Caco-2 (cell line): ENCODE data around the gene CDHR2. TPM values are rescaled to one million over a fixed set of nuclear protein-coding genes. Genes with fewer than 3 reads are reported as not detected.

ENCODE experiments used
- BruUV-seq: library from RNA; stranded (reverse); fragments of 400-500 nt; replicated peaks from 2 replicates; lab custom pipeline; 2021; lab: Mats Ljungman, UMichigan
- CTCF ChIA-PET: fragments of 300-600 bp; sonication (Branson Sonifier 250); formaldehyde crosslinking; loops from one replicate; lab custom pipeline; 2022; ENCODE audit warnings: antibody characterized with exemption; lab: Charles Lee
- POLR2A ChIA-PET: fragments of 300-600 bp; sonication (Branson Sonifier 250); formaldehyde crosslinking; loops from one replicate; lab custom pipeline; 2022; ENCODE audit warnings: antibody characterized with exemption; lab: Charles Lee
- DNase-seq, 2 experiments: peaks; one replicate each; pipeline versions ENCODE4 v3.0.0 to v3.0.0-alpha.2; 2020 to 2022
- H3K27me3 ChIP-seq: replicated peaks from 2 replicates; pipeline ENCODE4 v1.6.0; 2011; ENCODE audit warnings: low read length; ENCODE audit not compliant: control insufficient read depth, insufficient read depth
- H3K36me3 ChIP-seq: 2 replicates; pipeline ENCODE4 v1.5.1; 2011; ENCODE audit warnings: low read length; ENCODE audit not compliant: control insufficient read depth, insufficient read depth
- H3K4me1 ChIP-seq: fragments of 250-450 bp; sonication (Bioruptor Pico); 2 replicates; pipeline ENCODE4 v1.5.1; 2020; ENCODE audit warnings: mild to moderate bottlenecking
- H3K4me3 ChIP-seq: 2 replicates; pipeline ENCODE4 v1.5.1; 2011; ENCODE audit warnings: low read depth, mild to moderate bottlenecking, control low read depth, low read length
- H3K9me3 ChIP-seq: fragments of 250-450 bp; sonication (Bioruptor Pico); 2 replicates; pipeline ENCODE4 v1.5.1; 2020; ENCODE audit warnings: mild to moderate bottlenecking, moderate library complexity
- H3K27ac Mint-ChIP-seq: one replicate; pipeline ENCODE4 v1.8.0; 2022; ENCODE audit warnings: mixed read lengths; ENCODE audit not compliant: unreplicated experiment
- H3K27me3 Mint-ChIP-seq: one replicate; pipeline ENCODE4 v1.8.0; 2022; ENCODE audit warnings: mixed read lengths; ENCODE audit not compliant: insufficient read depth, unreplicated experiment
- H3K36me3 Mint-ChIP-seq: one replicate; pipeline ENCODE4 v1.8.0; 2022; ENCODE audit warnings: mild to moderate bottlenecking, mixed read lengths; ENCODE audit not compliant: insufficient read depth, unreplicated experiment
- H3K4me1 Mint-ChIP-seq: one replicate; pipeline ENCODE4 v1.8.0; 2022; ENCODE audit warnings: low read depth, mixed read lengths; ENCODE audit not compliant: unreplicated experiment
- H3K4me3 Mint-ChIP-seq: one replicate; pipeline ENCODE4 v1.8.0; 2022; ENCODE audit warnings: mild to moderate bottlenecking, moderate library complexity, mixed read lengths; ENCODE audit not compliant: unreplicated experiment
- H3K9me3 Mint-ChIP-seq: one replicate; pipeline ENCODE4 v1.8.0; 2022; ENCODE audit warnings: mixed read lengths; ENCODE audit not compliant: unreplicated experiment
- CTCF ChIP-seq, 2 experiments: fragments of 200-600 bp in 1 of 2; IDR thresholded peaks; 1 replicate in 1 of 2; 2 replicates in 1 of 2; pipeline versions ENCODE4 v1.5.1 to v1.8.0; 2011 to 2022; ENCODE audit warnings: antibody characterized with exemption in 1 of 2, control low read depth in 1 of 2, inconsistent platforms in 1 of 2, low read depth in 1 of 2, low read length in 1 of 2, mild to moderate bottlenecking in 1 of 2, moderate library complexity in 1 of 2; ENCODE audit not compliant: insufficient read depth in 1 of 2, severe bottlenecking in 1 of 2, unreplicated experiment in 1 of 2
- intact Hi-C: fragments of 100-400 bp; cut with micrococcal nuclease; formaldehyde crosslinking; loops from one replicate; pipeline ENCODE4 v1.10.0; 2022; ENCODE audit not compliant: unreplicated experiment
- total RNA-seq: library from RNA; stranded (reverse); gene quantifications from 2 replicates; pipeline ENCODE4 v1.2.3, GENCODE V29; 2022

Gene CDHR2
- total RNA-seq, 1 experiment from 2014 or later: 0.59 TPM

- no peak for DNase-seq
- no peak overlapping the region for H3K27ac Mint-ChIP-seq
- no peaks in the 10 kb centered on the region for H3K9me3 Mint-ChIP-seq
- H3K4me1 Mint-ChIP-seq: peaks cover 36% of the 10 kb centered on the region
- no peak for TF ChIP-seq CTCF (IDR thresholded peaks at IDR 0.05; ENCODE audit: insufficient read depth in 1 of 2, low read depth in 1 of 2, low read length in 1 of 2, severe bottlenecking in 1 of 2, unreplicated experiment in 1 of 2)
- Histone ChIP-seq H3K9me3 (no peaks in the 10 kb centered on the region), H3K36me3 (no peaks in the 10 kb centered on the region), H3K27me3 (no peaks in the 10 kb centered on the region), H3K4me3 (no peak overlapping the region), H3K4me1 (peaks cover 30% of the 10 kb centered on the region)
- peaks cover 39% of the 10 kb centered on the region for H3K36me3 Mint-ChIP-seq
- H3K4me3 Mint-ChIP-seq: peak overlapping the region; percentile 33
- ChIA-PET CTCF (interaction anchor here (1.0 kb wide), 1 partner anchor 93 kb away, joined by 3 read pairs; the partner anchor contains the start of gene FAF2), POLR2A (no interaction called here)
- no TSS peak for BruUV-seq
- intact Hi-C loops: no loop called here
- H3K27me3 Mint-ChIP-seq: no peaks in the 10 kb centered on the region
Observed at GRCh38 chr5:176540956-176541337, 8.2 kb upstream of the CDHR2 start.

- Histone ChIP-seq H3K27me3 (no peaks in the 10 kb centered on the region), H3K4me1 (peaks cover 33% of the 10 kb centered on the region), H3K4me3 (no peak overlapping the region), H3K36me3 (no peaks in the 10 kb centered on the region), H3K9me3 (no peaks in the 10 kb centered on the region)
- TF ChIP-seq CTCF (IDR thresholded peaks at IDR 0.05; ENCODE audit: insufficient read depth in 1 of 2, low read depth in 1 of 2, low read length in 1 of 2, severe bottlenecking in 1 of 2, unreplicated experiment in 1 of 2): no peak
- H3K27me3 Mint-ChIP-seq: no peaks in the 10 kb centered on the region
- DNase-seq: peak; percentile 67 to 77
- peaks cover 33% of the 10 kb centered on the region for H3K36me3 Mint-ChIP-seq
- H3K4me3 Mint-ChIP-seq: peak overlapping the region; percentile 81
- peaks cover 36% of the 10 kb centered on the region for H3K4me1 Mint-ChIP-seq
- intact Hi-C loops: no loop called here
- ChIA-PET CTCF (no interaction called here), POLR2A (no interaction called here)
- no peaks in the 10 kb centered on the region for H3K9me3 Mint-ChIP-seq
- BruUV-seq: no TSS peak
- peak overlapping the region; percentile 74 for H3K27ac Mint-ChIP-seq
Observed at GRCh38 chr5:176541338-176542134, 7.6 kb upstream of the CDHR2 start.

- Mint-ChIP-seq H3K27me3 (no peaks in the 10 kb centered on the region), H3K27ac (peak overlapping the region; percentile 74), H3K4me3 (peak overlapping the region; percentile 81), H3K4me1 (peaks cover 36% of the 10 kb centered on the region), H3K36me3 (peaks cover 27% of the 10 kb centered on the region), H3K9me3 (no peaks in the 10 kb centered on the region)
- ChIA-PET CTCF (interaction anchor here (1.5 kb wide), 1 partner anchor 105 kb away, joined by 8 read pairs; the partner anchor contains the start of gene TSPAN17), POLR2A (interaction anchor here (0.9 to 1.4 kb wide), 2 partner anchors 52 to 94 kb away, joined by 4 to 6 read pairs; partner anchors contain the start of gene FAF2)
- Histone ChIP-seq H3K36me3 (no peaks in the 10 kb centered on the region), H3K27me3 (no peaks in the 10 kb centered on the region), H3K4me1 (peaks cover 33% of the 10 kb centered on the region), H3K4me3 (peak overlapping the region; percentile 71), H3K9me3 (no peaks in the 10 kb centered on the region)
- DNase-seq: no peak
- intact Hi-C loops: no loop called here
- TSS peak; percentile 7 for BruUV-seq
- TF ChIP-seq CTCF (IDR thresholded peaks at IDR 0.05; ENCODE audit: insufficient read depth in 1 of 2, low read depth in 1 of 2, low read length in 1 of 2, severe bottlenecking in 1 of 2, unreplicated experiment in 1 of 2): no peak
Observed at GRCh38 chr5:176542135-176542595, 7.0 kb upstream of the CDHR2 start.
